ENCODE measurements around the gene PCDHGA1.
"Not testable (repeated sequence)": the region's sequence is repeated elsewhere in the genome, so short reads cannot be mapped to it uniquely, and the experiment has no call there.

PCDHGA1 gene

DNA sequence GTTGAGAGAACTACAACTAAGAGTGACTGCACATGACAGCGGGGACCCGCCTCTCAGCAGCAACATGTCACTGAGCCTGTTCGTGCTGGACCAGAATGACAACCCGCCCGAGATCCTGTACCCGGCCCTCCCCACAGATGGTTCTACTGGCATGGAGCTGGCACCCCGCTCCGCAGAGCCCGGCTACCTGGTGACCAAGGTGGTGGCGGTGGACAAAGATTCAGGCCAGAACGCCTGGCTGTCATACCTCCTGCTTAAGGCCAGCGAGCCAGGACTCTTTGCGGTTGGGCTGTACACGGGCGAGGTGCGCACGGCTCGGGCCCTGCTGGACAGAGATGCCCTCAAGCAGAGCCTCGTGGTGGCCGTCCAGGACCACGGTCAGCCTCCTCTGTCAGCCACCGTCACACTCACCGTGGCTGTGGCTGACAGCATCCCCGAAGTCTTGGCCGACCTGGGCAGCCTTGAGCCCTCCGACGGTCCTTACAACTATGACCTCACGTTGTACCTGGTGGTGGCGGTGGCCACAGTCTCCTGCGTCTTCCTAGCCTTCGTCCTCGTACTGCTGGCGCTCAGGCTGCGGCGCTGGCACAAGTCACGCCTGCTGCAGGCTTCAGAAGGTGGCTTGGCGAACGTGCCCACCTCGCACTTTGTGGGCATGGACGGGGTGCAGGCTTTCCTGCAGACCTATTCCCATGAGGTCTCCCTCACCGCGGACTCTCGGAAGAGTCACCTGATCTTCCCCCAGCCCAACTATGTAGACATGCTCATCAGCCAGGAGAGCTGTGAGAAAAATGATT lies 54.4 kb downstream of the PCDHGA1 start:
- TF ChIP-seq, protein P1, sequence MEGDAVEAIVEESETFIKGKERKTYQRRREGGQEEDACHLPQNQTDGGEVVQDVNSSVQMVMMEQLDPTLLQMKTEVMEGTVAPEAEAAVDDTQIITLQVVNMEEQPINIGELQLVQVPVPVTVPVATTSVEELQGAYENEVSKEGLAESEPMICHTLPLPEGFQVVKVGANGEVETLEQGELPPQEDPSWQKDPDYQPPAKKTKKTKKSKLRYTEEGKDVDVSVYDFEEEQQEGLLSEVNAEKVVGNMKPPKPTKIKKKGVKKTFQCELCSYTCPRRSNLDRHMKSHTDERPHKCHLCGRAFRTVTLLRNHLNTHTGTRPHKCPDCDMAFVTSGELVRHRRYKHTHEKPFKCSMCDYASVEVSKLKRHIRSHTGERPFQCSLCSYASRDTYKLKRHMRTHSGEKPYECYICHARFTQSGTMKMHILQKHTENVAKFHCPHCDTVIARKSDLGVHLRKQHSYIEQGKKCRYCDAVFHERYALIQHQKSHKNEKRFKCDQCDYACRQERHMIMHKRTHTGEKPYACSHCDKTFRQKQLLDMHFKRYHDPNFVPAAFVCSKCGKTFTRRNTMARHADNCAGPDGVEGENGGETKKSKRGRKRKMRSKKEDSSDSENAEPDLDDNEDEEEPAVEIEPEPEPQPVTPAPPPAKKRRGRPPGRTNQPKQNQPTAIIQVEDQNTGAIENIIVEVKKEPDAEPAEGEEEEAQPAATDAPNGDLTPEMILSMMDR (conservative IDR thresholded peaks at IDR 0.05; ENCODE audit: low read depth, low read length): no peak
- DNase-seq (ENCODE audit: low read depth): no peak
- H3K4me3 ChIP-seq (ENCODE audit: low read depth, low read length): no peak overlapping the region

DNA sequence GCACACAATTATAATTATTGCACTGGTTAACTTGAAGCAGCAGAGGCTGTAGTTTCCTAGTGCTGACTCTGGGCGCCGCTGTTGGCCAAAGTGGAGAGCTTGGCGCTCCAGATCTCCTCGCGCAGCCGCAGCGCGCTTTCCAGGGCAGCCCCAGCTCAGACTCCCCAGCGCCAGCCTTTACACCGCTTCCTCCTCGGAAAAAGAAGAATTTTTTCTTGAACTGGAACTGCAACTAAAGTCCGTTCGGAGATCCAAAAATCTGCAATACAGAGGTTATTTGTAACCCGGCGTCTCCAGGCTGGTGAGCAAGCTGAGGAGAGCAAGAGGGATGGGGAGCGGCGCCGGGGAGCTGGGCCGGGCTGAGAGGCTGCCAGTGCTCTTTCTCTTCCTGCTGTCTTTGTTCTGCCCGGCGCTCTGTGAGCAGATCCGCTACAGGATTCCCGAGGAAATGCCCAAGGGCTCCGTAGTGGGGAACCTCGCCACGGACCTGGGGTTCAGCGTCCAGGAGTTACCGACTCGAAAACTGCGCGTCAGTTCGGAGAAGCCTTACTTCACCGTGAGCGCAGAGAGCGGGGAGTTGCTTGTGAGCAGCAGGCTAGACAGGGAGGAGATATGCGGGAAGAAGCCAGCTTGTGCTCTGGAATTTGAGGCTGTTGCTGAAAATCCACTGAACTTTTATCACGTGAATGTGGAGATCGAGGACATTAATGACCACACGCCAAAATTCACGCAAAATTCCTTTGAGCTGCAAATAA lies 57.4 kb downstream of the PCDHGA1 start, which contains the start of gene PCDHGB4:
Gene PCDHGB4 (plus strand): TSS at position 142 of the 755 bp plus-strand sequence. CDS start 187 bp downstream, at position 329.
- TF ChIP-seq, protein P1 (conservative IDR thresholded peaks at IDR 0.05; ENCODE audit: low read depth, low read length): peak; percentile 54
- peak; percentile 46 for DNase-seq (ENCODE audit: low read depth)
- peak within 1 kb of the TSS; percentile 39 for H3K4me3 ChIP-seq (ENCODE audit: low read depth, low read length)

DNA sequence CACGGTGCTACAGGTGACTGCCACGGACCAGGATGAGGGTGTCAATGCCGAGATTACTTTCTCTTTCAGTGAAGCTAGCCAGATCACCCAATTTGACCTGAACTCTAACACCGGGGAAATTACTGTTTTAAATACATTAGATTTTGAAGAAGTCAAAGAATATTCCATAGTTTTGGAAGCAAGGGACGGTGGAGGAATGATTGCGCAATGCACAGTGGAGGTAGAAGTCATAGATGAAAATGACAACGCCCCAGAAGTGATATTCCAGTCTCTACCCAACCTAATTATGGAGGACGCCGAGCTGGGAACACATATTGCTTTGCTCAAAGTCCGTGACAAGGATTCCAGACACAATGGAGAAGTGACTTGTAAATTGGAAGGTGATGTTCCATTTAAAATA lies 58.3 kb downstream of the PCDHGA1 start:
- TF ChIP-seq, protein P1 (conservative IDR thresholded peaks at IDR 0.05; ENCODE audit: low read depth, low read length): no peak
- H3K4me3 ChIP-seq (ENCODE audit: low read depth, low read length): no peak overlapping the region
- no peak for DNase-seq (ENCODE audit: low read depth)

DNA sequence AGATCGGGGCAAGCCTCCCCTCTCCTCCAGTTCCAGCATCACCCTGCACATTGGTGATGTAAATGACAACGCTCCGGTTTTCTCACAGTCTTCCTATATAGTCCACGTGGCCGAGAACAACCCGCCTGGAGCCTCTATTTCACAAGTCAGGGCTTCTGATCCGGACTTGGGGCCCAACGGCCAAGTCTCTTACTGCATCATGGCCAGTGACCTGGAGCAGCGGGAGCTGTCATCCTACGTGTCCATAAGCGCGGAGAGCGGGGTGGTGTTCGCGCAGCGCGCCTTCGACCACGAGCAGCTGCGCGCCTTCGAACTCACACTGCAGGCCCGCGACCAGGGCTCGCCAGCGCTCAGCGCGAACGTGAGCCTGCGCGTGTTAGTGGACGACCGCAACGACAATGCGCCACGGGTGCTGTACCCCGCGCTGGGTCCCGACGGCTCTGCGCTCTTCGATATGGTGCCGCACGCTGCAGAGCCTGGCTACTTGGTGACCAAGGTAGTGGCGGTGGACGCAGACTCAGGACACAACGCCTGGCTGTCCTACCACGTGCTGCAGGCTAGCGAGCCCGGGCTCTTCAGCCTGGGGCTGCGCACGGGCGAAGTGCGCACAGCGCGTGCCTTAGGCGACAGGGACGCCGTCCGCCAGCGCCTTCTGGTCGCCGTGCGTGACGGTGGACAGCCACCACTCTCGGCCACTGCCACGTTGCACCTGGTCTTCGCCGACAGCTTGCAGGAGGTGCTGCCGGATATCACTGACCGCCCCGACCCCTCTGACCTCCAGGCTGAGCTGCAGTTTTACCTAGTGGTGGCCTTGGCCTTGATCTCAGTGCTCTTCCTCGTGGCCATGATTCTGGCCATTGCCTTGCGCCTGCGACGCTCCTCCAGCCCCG lies 59.1 kb downstream of the PCDHGA1 start:
- TF ChIP-seq, protein P1 (conservative IDR thresholded peaks at IDR 0.05; ENCODE audit: low read depth, low read length): no peak
- no peak overlapping the region for H3K4me3 ChIP-seq (ENCODE audit: low read depth, low read length)
- no peak for DNase-seq (ENCODE audit: low read depth)

DNA sequence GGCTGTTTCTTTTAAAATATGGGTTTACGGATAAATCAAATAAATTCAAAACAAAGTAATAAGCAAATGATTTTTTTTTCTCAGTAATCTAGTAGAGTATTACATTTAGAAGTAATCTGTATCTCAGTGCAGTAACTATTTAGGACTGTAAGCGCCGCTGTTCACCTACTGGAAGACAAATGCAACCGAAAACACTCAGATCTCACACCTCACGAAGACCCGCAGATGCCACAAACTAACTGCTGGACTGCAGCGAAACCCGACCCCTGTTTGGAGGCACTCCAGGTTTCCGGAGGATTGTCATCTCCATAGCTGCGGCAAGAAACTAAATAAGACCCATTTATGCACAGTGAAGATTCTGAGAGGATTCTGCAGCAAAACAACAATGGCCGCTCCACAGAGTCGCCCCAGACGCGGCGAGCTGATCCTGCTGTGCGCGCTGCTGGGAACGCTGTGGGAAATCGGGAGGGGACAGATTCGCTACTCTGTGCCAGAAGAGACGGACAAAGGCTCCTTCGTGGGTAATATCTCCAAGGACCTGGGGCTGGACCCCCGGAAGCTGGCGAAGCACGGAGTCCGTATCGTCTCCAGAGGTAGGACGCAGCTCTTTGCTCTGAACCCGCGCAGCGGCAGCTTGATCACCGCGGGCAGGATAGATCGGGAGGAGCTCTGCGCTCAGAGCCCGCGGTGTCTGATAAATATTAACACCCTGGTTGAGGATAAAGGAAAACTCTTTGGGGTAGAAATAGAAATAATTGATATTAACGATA lies 62.3 kb downstream of the PCDHGA1 start, which contains the start of gene PCDHGA8:
Gene PCDHGA8 (plus strand): TSS at position 205 of the 770 bp plus-strand sequence. CDS start 181 bp downstream, at position 386.
- TF ChIP-seq, protein P1 (conservative IDR thresholded peaks at IDR 0.05; ENCODE audit: low read depth, low read length): peak; percentile 8
- no peak within 1 kb of the TSS for H3K4me3 ChIP-seq (ENCODE audit: low read depth, low read length)
- peak; percentile 8 for DNase-seq (ENCODE audit: low read depth)

DNA sequence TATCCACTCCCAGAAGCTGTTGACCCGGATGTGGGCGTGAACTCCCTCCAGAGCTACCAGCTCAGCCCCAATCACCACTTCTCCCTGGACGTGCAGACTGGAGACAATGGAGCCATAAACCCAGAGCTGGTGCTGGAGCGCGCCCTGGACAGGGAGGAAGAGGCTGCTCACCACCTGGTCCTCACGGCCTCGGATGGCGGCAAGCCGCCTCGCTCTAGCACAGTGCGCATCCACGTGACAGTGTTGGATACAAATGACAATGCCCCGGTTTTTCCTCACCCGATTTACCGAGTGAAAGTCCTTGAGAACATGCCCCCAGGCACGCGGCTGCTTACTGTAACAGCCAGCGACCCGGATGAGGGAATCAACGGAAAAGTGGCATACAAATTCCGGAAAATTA lies 63.0 kb downstream of the PCDHGA1 start:
- DNase-seq (ENCODE audit: low read depth): no peak
- no peak overlapping the region for H3K4me3 ChIP-seq (ENCODE audit: low read depth, low read length)
- TF ChIP-seq, protein P1 (conservative IDR thresholded peaks at IDR 0.05; ENCODE audit: low read depth, low read length): no peak

DNA sequence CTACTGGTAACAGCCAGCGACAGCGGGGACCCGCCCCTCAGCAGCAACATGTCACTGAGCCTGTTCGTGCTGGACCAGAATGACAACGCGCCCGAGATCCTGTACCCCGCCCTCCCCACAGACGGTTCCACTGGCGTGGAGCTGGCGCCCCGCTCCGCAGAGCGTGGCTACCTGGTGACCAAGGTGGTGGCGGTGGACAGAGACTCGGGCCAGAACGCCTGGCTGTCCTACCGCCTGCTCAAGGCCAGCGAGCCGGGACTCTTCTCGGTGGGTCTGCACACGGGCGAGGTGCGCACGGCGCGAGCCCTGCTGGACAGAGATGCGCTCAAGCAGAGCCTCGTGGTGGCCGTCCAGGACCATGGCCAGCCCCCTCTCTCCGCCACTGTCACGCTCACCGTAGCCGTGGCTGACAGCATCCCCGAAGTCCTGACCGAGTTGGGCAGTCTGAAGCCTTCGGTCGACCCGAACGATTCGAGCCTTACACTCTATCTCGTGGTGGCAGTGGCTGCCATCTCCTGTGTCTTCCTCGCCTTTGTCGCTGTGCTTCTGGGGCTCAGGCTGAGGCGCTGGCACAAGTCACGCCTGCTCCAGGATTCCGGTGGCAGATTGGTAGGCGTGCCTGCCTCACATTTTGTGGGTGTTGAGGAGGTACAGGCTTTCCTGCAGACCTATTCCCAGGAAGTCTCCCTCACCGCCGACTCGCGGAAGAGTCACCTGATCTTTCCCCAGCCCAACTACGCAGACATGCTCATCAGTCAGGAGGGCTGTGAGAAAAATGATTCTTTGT lies 64.3 kb downstream of the PCDHGA1 start:
- not testable (repeated sequence) for DNase-seq (ENCODE audit: low read depth); H3K4me3 ChIP-seq (ENCODE audit: low read depth, low read length)
